HG03280 (cell line): ENCODE data around the gene CHD6.

ENCODE experiments used
- ATAC-seq: cut with Tn5 transposase; IDR thresholded peaks from one replicate; pipeline ENCODE4 v1.9.1; 2021; ENCODE audit warnings: mild to moderate bottlenecking, moderate library complexity; ENCODE audit not compliant: unreplicated experiment

CHD6 gene

DNA sequence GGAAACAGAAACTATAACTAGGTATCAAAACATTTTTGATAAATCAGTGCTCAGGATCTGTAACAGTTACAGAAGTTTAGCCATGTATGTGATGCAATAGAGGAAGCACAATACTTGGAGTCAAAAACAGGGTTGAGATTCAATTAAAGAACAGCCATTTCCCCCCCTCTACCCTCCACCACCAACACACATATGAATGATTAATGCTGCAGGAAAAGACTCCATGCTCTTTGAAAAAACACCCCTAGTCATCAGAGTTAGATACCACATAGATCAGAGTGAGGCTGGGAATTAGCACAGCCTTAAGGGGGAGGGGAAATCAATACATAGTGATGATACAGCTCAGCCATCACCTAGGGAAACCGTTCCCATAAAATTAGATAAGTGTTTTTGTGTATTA is 142.7 kb downstream of the CHD6 start:
- ATAC-seq = no peak

DNA sequence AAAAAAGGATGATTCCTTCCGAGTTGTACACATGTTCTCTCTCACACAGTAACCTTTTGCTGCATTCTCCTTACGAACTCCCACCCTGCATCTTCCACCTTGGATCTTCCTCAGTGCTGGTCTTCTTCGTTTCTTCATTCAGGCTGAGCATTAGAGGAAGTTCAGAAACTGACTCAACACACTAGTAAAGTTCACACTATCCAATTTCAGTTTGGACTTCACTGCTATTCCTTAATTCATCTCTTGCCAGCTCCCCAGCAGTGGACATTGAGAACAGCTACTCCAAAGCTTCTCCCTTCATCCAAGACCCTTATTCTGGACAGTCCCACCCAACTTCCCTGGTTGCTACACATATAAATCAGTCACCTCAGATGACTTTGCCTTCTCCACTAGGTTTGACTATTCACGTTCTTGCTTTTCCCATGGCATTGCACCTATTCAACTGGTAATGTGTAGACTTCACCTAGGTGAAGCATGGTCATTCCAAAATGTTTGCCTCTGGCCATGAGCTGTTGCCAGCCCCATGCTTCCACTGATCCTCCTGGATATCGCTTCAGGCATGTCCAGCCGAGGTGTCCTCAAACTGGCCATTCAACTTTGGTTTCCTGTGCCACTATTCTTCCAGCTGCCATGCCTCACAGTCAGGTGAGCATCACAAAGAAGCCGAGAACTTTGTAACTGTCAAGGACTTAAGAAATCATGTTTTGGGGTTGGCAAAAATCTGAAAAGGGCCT is 147.6 kb downstream of the CHD6 start:
- ATAC-seq = no peak

DNA sequence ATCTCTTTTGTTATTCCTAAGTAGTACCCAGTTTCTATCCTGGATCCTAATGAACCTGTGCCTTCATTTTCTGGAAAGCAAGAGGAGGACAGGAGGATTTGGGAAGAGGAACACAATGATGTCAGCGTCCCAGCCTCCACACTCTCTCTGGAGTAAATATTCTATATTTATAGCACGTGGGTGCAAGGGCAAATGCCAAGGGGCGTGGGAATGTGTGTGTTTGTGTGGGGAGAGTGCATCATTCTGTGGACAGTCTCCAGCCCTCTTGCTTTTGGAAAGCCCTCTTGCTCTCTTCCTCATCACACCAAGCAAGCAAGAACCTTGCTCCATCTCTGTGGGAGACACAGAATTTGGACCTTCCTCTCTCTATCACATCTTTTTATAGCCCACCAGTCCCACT is 148.3 kb downstream of the CHD6 start:
- no peak for ATAC-seq

DNA sequence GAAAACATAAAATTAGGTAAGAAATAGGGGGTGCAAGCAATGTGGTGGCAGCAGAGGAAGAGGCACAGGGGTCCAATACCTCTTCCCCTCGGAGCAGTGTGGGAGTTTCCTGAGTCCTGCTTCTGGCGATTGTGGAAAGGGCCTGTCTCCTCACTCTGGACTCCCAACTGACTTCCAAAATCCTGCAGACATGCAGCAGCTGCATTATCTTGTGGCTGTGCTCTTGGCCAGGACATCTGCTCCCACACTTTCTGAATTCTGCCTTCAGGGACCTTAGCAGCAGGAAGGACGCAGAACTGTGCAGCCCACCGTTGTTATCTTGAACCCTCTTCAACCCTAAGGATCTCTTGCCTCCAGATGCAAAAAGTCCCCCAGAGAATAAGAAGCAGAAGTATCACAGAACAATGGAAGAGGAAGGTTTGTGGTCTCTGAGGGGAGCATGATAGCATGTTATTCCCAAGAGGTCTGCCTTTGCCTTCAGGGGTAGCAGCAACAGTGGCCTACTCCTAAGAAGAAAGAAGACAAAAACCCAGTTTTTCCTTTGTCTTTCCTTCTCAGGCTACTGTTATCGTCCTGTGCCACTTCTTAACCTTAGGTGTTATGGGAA is 149.1 kb downstream of the CHD6 start:
- ATAC-seq = no peak

DNA sequence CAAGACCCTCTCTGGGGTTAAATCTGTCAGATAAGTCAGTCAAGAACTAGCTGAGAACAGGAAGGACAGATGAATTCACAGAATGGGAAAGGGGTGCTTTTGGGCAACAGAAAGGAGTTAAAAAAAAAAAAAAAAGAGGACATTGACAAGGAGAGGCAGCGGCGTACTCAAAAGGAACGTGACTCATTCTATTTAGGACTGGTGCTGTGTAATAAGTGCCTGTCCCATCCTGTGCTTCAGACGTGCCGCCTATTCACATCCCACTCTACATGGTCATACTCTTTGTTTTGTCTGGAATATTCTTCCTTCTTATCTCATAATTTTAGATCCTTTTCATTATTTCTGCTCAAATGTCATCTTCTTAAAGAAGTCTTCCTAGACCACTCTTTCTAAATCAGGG is 150.5 kb downstream of the CHD6 start:
- ATAC-seq = no peak

DNA sequence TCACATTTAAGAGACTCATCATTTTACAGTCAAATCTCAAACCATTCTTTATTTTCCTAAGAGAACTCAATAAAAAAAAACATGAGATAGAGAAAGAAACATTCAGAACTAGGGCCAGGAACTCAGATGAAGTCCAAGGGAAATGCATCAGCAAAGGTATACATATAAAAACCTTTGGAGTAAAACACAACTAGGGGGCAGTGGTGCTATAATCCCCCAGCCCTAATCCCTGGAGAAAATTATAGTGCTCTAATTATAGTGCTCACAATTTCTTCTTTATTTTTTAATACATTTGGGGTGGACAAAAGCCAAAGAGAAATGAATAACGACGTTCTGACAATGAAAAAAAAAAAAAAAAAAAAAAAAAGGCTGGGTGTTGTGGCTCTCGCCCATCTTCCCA is 151.0 kb downstream of the CHD6 start:
- no peak for ATAC-seq

DNA sequence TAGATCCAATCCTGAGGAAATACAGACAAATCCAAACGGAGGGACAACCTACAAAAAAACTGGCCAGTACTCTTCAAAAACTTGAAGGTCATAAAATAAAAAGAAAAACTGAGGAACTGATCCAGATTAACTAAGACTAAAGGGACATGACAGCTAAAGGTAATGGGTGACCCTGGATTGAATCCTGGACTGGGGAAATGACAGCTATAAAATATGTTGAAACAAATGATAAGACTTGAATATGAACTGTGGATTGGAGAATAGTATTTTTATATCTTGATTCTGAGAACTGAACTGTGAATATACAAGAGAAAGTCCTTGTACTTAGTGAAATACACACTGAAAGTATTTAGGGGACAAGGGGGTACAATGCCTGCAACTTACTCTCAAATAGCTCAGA is 154.6 kb downstream of the CHD6 start:
- ATAC-seq = no peak

DNA sequence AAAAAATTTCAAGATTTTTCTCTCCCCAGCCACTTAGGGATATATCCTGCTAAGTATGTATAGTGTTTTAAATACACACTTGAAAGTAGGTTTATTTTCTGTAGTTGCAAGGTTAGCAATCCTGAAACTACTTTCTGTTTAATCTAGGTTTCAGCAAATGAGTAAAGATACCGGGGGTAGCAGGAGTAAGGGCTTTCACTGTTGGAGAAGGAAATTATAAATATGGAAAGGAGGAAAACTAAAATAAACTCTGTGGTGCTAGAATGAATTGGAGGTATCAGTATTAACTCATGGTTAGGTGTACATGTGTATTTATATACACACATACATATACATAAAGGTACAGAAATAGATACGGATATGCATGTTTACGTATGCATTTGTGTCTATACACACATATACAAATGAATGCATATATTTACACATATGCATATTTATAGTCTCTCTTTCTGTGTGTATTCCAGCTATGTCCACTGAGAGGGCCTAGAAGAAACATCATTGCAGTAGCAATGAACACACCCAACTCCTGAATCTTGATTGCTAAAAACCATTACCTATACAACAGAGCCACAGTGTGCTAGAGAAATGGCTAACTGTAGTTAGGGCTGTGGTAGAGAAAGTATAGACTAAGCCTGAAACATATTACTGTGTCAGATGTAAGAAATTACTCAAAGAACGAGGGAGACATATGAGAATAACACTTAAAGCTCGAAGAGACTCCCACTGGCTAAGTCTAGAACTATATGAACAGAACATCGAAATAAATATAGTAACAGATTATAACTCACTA is 155.6 kb downstream of the CHD6 start:
- no peak for ATAC-seq

DNA sequence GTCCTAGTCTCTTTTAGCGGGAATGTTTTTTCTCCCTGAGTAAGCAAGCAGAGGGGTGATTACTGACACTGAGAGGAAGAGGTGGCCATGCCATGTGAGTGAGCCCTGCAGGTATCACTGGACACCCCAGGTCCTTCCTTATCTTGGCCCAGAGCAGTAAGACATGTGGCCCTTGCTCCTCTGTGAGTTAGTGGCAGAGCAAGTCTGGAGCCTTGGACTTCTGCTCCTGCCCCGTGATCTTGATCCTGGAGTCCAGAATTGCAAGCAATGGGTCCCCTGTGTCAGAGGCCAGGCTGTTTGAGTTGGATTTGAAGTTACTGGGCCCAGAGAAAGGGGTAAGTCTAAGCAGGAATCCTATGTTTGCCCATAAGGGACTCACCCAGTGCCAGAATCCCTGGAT is 159.4 kb downstream of the CHD6 start:
- ATAC-seq = no peak

DNA sequence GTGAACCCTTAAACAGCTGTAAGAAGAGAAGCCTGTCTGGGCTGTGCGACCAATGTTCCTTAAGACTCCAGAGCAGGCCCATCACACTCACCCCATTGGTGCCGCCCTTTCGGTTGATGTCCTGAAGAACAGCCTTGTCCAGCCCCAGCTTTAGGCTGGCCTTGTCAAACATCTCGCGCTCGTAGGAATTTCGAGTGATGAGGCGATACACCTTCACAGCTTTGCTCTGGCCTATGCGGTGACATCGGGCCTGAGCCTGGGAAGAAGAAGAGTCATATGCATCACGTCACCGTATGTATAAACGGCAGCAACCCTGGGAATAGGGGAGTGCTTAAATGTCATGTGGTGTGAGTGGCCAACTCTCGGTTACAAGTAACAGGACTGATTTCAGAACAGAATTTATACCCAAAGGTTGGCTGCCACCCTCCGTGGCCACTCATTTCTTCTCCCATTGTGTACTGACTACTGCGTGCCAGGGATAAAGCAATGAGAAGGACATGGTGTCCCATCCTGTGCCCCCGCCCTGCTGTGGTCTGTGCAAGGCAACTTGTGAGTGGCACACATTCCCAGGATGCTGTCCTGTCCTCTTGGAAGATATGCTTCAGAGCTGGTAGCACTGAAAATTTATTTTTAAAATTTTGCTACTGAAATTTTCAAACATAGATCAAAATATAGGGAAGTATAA is 160.9 kb downstream of the CHD6 start:
- no peak for ATAC-seq

DNA sequence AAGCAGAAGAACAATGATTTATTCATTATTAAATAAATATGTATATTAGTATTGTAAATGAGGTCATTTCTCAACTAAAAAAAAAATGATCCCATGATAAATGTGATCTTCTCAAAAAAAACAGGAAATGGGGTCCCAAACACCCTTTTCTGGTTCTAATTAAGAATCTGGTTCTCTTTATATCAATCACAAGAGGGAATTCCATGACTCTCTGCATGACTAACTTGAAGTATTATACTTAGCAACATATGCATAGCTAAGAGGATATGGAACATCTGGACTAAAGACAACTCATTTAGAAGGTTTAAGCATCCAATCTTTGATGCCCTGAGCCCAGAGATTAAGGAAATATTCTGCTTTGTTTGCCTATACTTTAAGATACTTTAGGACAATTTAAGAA is 161.8 kb downstream of the CHD6 start:
- no peak for ATAC-seq

DNA sequence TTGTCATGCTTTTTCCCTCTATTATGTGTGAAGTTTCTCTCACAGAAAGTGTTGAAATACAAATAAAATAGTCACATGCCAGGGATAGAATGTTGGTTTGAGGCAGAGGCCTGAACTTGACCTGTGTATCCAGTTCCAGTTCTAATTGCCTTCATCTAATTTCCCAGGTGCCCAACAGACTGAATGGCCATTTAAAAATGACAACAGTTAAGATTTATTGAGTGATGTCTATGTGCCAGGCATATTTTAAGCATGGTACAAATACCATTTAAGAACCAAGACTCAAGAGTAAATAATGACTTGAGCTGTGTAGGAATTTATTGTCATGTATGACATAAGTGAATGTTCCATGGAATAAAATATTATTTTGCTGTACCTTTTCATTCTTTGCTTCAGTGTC is 163.9 kb downstream of the CHD6 start:
- no peak for ATAC-seq

DNA sequence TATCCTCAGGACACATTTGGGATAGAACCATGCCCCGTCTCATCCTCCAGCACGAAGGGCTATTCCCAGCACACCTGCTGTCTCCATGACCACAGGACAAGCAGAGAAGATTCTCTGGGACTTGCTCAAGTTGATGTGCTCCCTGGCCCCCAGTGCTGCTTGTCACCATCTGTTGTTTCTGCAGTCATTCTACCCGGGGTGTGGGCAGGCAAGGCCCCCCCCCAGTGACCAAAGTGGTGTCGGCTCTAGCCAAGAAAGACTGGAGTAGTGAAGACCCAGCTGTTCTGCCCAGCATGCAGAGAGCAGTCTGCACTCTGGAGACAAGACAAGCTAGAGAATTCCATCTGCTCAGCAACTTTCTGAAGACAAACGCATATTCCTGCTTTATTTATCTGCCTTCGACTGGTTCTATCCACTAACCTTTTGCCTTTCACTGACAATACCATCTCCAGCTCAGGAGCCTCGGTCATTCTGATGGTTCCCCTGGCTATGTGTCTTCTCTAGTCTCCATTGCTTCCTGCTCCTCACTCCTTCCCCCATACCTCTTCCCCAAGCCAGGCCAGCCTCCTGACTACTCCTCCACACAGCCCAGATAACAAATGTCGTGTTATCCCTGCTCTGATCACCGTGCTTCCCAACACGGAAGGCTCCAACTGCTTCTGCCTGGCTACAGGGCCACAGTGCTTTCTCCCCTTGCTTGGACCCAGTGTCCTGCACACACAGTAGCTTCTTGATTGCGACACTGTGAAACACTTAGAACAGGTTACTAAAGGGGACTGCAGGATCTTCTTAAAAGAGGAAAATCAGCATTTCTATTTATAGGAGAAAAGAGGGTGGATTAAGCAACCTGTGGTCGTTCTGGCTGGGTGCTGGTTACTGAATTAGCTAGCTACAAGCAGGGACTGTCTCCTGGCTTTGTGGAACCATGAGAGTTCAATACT is 164.9 kb downstream of the CHD6 start:
- ATAC-seq = no peak

DNA sequence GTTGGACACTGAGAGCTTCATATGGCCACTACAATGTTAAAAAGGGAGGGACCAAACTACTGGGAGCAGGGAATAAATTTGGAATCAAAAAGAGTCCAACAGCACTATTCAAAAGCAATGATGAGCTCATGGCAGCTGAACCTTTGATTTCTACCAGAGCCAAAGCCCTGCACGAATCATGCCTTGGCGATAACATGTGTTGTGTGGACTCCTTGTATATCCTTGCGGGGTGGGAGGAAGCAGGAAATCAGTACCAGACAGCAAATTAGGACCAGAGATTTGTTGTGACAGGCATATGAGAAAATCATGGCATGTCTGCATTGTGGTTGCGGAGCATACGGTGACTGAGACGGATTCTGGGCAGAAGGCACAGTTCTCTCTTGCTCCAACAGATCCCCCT is 166.0 kb downstream of the CHD6 start:
- ATAC-seq = no peak

DNA sequence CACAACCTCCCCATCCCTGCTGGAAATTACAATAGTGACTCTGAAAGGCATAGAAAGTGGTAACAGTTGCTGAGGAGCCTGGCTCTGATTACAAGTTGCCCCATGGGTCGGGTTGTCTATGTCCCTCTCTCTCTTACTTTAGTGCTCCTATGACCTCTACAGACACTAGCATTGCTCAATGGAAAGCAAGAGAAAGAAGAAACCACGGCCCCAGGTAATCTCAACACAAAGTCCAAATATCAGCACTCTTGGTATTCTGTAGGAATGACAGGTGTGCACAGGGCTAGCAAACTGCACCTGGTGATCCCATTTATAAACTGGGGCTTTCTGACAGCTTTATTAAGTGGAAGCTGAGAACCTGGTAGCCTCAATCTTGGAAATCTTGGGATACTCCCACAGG is 171.2 kb downstream of the CHD6 start:
- ATAC-seq = no peak

DNA sequence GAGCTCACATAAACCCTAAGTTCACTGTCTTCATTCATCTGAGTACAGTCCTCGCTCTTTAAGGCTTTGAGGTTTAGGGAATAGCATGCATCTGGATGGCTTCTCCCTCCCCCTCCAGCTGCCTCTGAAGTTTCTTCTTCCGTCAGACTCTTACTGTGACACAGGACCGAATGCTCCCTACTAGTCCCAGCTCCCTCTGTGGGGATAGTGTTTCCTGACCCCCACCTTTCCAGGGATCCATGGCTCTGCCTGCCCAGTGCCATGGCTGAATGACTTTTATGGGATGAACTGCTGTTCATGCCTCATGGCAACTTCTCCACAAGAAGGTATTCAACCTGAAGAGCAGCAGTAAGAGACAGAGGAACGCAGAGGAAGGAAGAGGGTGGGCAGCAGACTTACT is 171.7 kb downstream of the CHD6 start:
- no peak for ATAC-seq

DNA sequence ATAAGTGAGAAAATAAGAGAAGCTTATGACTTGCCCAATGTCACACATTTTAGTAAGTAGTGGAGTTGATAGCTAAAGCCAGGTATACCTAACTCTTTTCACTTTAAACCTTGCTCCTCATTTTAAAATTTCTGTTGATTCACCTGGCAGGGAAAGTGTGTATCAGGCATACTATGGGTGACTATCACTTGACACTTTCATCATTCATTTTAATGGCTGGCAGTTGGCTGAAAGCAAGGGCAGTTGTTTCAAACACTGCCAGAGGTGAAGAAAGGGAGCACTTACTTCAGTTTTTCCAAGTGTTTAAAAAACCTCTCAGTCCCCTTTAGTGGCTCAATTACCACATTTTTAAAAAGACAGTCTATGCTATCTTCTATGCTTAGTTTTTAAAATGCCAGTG is 173.4 kb downstream of the CHD6 start:
- no peak for ATAC-seq

DNA sequence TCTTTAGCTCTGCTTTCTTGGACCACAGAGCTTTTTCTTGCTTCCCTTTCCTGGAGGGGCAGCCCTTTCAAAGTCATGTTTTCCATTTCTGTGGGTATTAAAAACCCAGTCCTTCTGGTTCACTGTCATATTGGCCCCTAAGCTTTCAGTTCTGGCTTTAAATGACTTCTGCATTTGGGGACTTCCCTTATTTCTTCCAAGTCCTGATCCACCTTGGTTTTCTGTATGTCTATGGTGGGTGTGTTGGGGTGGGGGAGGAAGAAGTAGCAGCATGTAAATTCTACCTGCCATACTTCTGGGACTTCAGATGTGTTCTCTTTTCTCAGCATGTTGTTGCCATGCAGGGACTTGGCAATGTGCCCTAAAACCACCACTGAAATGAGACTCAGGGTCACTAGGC is 174.5 kb downstream of the CHD6 start:
- ATAC-seq = no peak

DNA sequence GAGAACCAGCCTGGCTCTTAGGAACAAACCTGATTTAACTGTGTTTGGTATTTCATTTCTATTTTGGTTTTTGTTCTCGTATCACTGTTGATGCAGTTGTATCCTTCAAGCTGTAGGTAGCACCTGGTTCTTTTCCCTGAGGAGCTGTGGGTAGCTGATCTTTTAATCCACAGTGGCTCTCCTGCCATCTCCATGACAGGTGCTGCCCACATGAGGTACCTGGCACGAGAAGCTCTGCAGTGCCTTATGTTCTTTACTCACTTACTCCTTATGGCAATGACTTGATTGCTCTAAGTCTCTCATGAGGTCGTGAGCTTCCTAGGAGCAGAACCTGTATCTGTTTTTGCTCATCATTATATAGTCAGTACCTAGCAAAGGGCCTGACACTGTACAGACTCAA is 177.3 kb downstream of the CHD6 start:
- ATAC-seq = no peak

DNA sequence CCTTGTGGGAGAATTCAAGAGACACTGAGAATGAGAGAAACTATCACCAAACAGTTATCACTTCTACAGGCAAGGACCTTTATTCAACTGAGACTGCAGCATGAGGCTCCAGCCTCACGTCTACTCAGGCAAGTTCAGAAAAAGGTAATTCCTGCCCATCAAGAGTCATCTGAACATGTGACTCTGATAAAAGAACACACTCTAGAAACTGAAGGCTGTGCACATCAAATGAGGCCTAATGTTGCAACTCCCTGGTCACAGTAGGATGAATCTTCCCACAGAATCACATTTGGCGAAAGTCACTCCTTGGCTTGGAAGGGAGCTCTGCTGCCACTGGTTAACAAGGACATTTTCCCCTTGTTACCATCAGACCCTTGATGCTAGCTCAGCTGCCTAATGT is 180.3 kb downstream of the CHD6 start:
- ATAC-seq = no peak

DNA sequence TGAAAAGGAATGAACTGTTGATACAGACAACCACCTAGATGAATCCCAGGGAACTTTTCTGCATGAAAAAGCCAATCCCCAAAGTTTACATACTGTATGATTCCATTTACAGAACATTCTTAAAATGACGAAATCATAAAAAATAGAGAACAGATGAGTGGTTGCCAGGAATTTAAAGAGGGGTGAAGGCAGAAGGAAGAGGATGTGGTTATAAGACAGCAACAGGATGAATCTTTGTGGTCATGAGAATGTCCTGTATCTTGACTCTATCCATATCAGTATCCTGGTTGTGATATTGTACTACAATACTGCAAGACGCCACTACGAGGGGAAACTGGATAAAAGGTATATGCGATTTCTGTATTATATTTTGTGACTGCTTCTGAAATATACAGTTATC is 181.5 kb downstream of the CHD6 start:
- ATAC-seq = no peak
